GM15510 (cell line): ENCODE results near the gene C8A.

Experiments
- POLR2A ChIP-seq: IDR thresholded peaks from 3 replicates; pipeline ENCODE4 v1.6.1; 2011; ENCODE audit warnings: borderline replicate concordance; ENCODE audit not compliant: insufficient read length; ENCODE audit errors: extremely low read depth

C8A gene

GRCh38 chr1:56925193-56925592 is 70.6 kb downstream of the C8A start:
- no peak for TF ChIP-seq POLR2A

- no peak for TF ChIP-seq POLR2A
These were observed 72.6 kb downstream of the C8A start for GRCh38 chr1:56927171-56927570.

- TF ChIP-seq POLR2A: no peak
These were observed 73.4 kb downstream of the C8A start for GRCh38 chr1:56927986-56928385.

GRCh38 chr1:56929492-56929891 is 74.9 kb downstream of the C8A start:
- no peak for TF ChIP-seq POLR2A

- no peak for TF ChIP-seq POLR2A
These were observed 76.6 kb downstream of the C8A start for GRCh38 chr1:56931211-56931610.

- TF ChIP-seq POLR2A: no peak
These were observed 77.1 kb downstream of the C8A start for GRCh38 chr1:56931686-56932085.

- no peak for TF ChIP-seq POLR2A
These were observed 78.6 kb downstream of the C8A start for GRCh38 chr1:56933161-56933560.

- TF ChIP-seq POLR2A: no peak
These were observed 79.0 kb downstream of the C8A start for GRCh38 chr1:56933606-56934005.

GRCh38 chr1:56934430-56935060 is 79.9 kb downstream of the C8A start:
- no peak for TF ChIP-seq POLR2A

GRCh38 chr1:56938646-56939045 is 84.0 kb downstream of the C8A start:
- no peak for TF ChIP-seq POLR2A

- TF ChIP-seq POLR2A: no peak
These were observed 84.6 kb downstream of the C8A start for GRCh38 chr1:56939209-56939608.

GRCh38 chr1:56940039-56940438 is 85.4 kb downstream of the C8A start:
- TF ChIP-seq POLR2A: no peak

GRCh38 chr1:56948403-56949023 is 93.9 kb downstream of the C8A start:
- no peak for TF ChIP-seq POLR2A

GRCh38 chr1:56952501-56952900 is 97.9 kb downstream of the C8A start:
- no peak for TF ChIP-seq POLR2A

GRCh38 chr1:56953386-56953785 is 98.8 kb downstream of the C8A start:
- TF ChIP-seq POLR2A: no peak

GRCh38 chr1:56954664-56955063 is 100.1 kb downstream of the C8A start:
- TF ChIP-seq POLR2A: no peak
